Measurements from ENCODE around the gene PREB.
"Not testable (repeated sequence)": the region's sequence is repeated elsewhere in the genome, so short reads cannot be mapped to it uniquely, and the experiment has no call there.

The PREB gene

GRCh38 chr2:27133905-27134780, at the start of gene PREB:
TSS of gene PREB (minus strand) at chr2:27134636. CDS start at chr2:27134421, 215 bp downstream.
- DNase-seq (ENCODE audit: low read depth, low spot score) = peak; percentile 49
- peak within 1 kb of the TSS; percentile 19 for H3K27ac ChIP-seq

GRCh38 chr2:27184115-27184514, 49.7 kb upstream of the PREB start:
- DNase-seq (ENCODE audit: low read depth, low spot score) = no peak
- no peak overlapping the region for H3K27ac ChIP-seq

- H3K27ac ChIP-seq = no peak overlapping the region
Observed at GRCh38 chr2:27182346-27182745, 47.9 kb upstream of the PREB start.

GRCh38 chr2:27179344-27180000, 45.0 kb upstream of the PREB start:
- no peak for DNase-seq (ENCODE audit: low read depth, low spot score)
- no peak overlapping the region for H3K27ac ChIP-seq

More at GRCh38 chr2:27182346-27182745, 47.9 kb upstream of the PREB start:
- DNase-seq (ENCODE audit: low read depth, low spot score) = no peak

- no peak for DNase-seq (ENCODE audit: low read depth, low spot score)
- H3K27ac ChIP-seq = no peak overlapping the region
Observed at GRCh38 chr2:27178469-27178868, 44.0 kb upstream of the PREB start.

- no peak for DNase-seq (ENCODE audit: low read depth, low spot score)
Observed at GRCh38 chr2:27177441-27178351, 43.3 kb upstream of the PREB start.

GRCh38 chr2:27175781-27176180, 41.3 kb upstream of the PREB start:
- DNase-seq (ENCODE audit: low read depth, low spot score); H3K27ac ChIP-seq: not testable (repeated sequence)

More at GRCh38 chr2:27177441-27178351, 43.3 kb upstream of the PREB start:
- no peak overlapping the region for H3K27ac ChIP-seq

GRCh38 chr2:27175330-27175729, 40.9 kb upstream of the PREB start:
- H3K27ac ChIP-seq = no peak overlapping the region
- no peak for DNase-seq (ENCODE audit: low read depth, low spot score)

GRCh38 chr2:27174638-27175037, 40.2 kb upstream of the PREB start:
- DNase-seq (ENCODE audit: low read depth, low spot score) = no peak
- H3K27ac ChIP-seq = no peak overlapping the region

GRCh38 chr2:27171351-27171848, 37.0 kb upstream of the PREB start:
- DNase-seq (ENCODE audit: low read depth, low spot score) = no peak
- no peak overlapping the region for H3K27ac ChIP-seq

GRCh38 chr2:27170581-27171337, 36.3 kb upstream of the PREB start:
- H3K27ac ChIP-seq = no peak overlapping the region
- DNase-seq (ENCODE audit: low read depth, low spot score) = no peak

- H3K27ac ChIP-seq = no peak overlapping the region
- DNase-seq (ENCODE audit: low read depth, low spot score) = no peak
Observed at GRCh38 chr2:27164960-27165763, 30.7 kb upstream of the PREB start.

- no peak for DNase-seq (ENCODE audit: low read depth, low spot score)
- no peak overlapping the region for H3K27ac ChIP-seq
Observed at GRCh38 chr2:27162151-27163121, 28.0 kb upstream of the PREB start.

GRCh38 chr2:27160191-27160590, 25.8 kb upstream of the PREB start:
- DNase-seq (ENCODE audit: low read depth, low spot score) = no peak
- H3K27ac ChIP-seq = no peak overlapping the region

- no peak overlapping the region for H3K27ac ChIP-seq
- DNase-seq (ENCODE audit: low read depth, low spot score) = no peak
Observed at GRCh38 chr2:27159271-27159670, 24.8 kb upstream of the PREB start.

GRCh38 chr2:27158468-27158867, 24.0 kb upstream of the PREB start:
- no peak overlapping the region for H3K27ac ChIP-seq

GRCh38 chr2:27155069-27155520, 20.7 kb upstream of the PREB start:
- H3K27ac ChIP-seq = no peak overlapping the region
- DNase-seq (ENCODE audit: low read depth, low spot score) = peak; percentile 26

More at GRCh38 chr2:27158468-27158867, 24.0 kb upstream of the PREB start:
- no peak for DNase-seq (ENCODE audit: low read depth, low spot score)

Data from epithelial cell of prostate (primary cell).